A549 (cell line): ENCODE measurements around the gene RIMS1. TPM values are rescaled to one million over a fixed set of nuclear protein-coding genes. Genes with fewer than 3 reads are reported as not detected.

Experiments used
- ATAC-seq, 2 experiments: fragments of 200-7000 bp in 1 of 2; fragments of >200 bp in 1 of 2; cut with Nextera tagmentation in 1 of 2; cut with Tn5 transposase in 1 of 2; 3 replicates each; pipeline versions ENCODE4 v1.8.0 to v1.9.1; 2018 to 2020; ENCODE audit warnings: mild to moderate bottlenecking in 1 of 2, moderate library complexity in 1 of 2
- CTCF ChIA-PET: fragments of 300-600 bp; sonication (Branson Sonifier 250); formaldehyde crosslinking; extraction: SDS; loops from one replicate; lab custom pipeline; 2021; ENCODE audit warnings: antibody characterized with exemption, inconsistent platforms; lab: Yijun Ruan, JAX
- POLR2A ChIA-PET: fragments of 350-600 bp; formaldehyde crosslinking; extraction: SDS; loops from one replicate; lab custom pipeline; 2021; ENCODE audit warnings: antibody characterized with exemption, inconsistent platforms; lab: Yijun Ruan, JAX
- DNase-seq, 2 experiments: peaks; one replicate each; pipeline versions ENCODE4 v3.0.0 to v3.0.0-alpha.2; 2011 to 2016; ENCODE audit warnings: low read depth in 1 of 2, low spot score in 1 of 2
- FAIRE-seq: peaks from 2 replicates; lab custom pipeline; 2011; peaks lifted over from hg19 to GRCh38; lab: Jason Lieb, UNC
- H3K27ac ChIP-seq, 2 experiments: fragments of >200 bp; sonication (Bioruptor Twin); formaldehyde crosslinking; 3 replicates each; pipeline ENCODE4 v1.5.1; 2016 to 2017
- H3K4me1 ChIP-seq: fragments of >200 bp; sonication (Bioruptor Twin); formaldehyde crosslinking; 3 replicates; pipeline ENCODE4 v1.6.1; 2016
- H3K4me2 ChIP-seq: fragments of >200 bp; sonication (Bioruptor Twin); formaldehyde crosslinking; 3 replicates; pipeline ENCODE4 v1.6.1; 2016
- H3K4me3 ChIP-seq: fragments of >200 bp; sonication (Bioruptor Twin); formaldehyde crosslinking; 3 replicates; pipeline ENCODE4 v1.5.1; 2016
- H3K9me3 ChIP-seq: fragments of >200 bp; sonication (Bioruptor Twin); formaldehyde crosslinking; 3 replicates; pipeline ENCODE4 v1.6.1; 2016
- CBX8 ChIP-seq: fragments of 200-600 bp; sonication (generic); IDR thresholded peaks from 2 replicates; pipeline ENCODE4 v1.6.1; 2016
- CEBPB ChIP-seq, 2 experiments: fragments of >200 bp in 1 of 2; sonication (Bioruptor Twin) in 1 of 2; formaldehyde crosslinking in 1 of 2; IDR thresholded peaks; 2 replicates each; pipeline ENCODE4 v1.6.1; 2012 to 2016
- CTCF ChIP-seq: fragments of >200 bp; sonication (Bioruptor Twin); formaldehyde crosslinking; IDR thresholded peaks from 3 replicates; pipeline ENCODE4 v1.5.1; 2016
- EHF ChIP-seq: fragments of 250-450 bp; sonication (Bioruptor Pico); IDR thresholded peaks from 2 replicates; pipeline ENCODE4 v1.5.0; 2020; ENCODE audit warnings: mild to moderate bottlenecking
- EHMT2 ChIP-seq: fragments of 200-600 bp; sonication (generic); IDR thresholded peaks from 2 replicates; pipeline ENCODE4 v1.6.1; 2016; ENCODE audit warnings: antibody characterized with exemption, low read depth, mild to moderate bottlenecking, moderate library complexity
- ELK1 ChIP-seq: fragments of 150-350 bp; IDR thresholded peaks from 2 replicates; pipeline ENCODE4 v1.6.1; 2014; ENCODE audit warnings: low read depth, mild to moderate bottlenecking, low read length
- FOSL2 ChIP-seq, 2 experiments: fragments of 450-650 bp in 1 of 2; fragments of >200 bp in 1 of 2; sonication (Bioruptor Twin) in 1 of 2; formaldehyde crosslinking; IDR thresholded peaks; 2 replicates each; pipeline versions ENCODE4 v1.5.0 to v1.6.1; 2016 to 2020; ENCODE audit warnings: mild to moderate bottlenecking in 1 of 2, moderate library complexity in 1 of 2
- HDAC2 ChIP-seq: fragments of 200-600 bp; sonication (generic); IDR thresholded peaks from 2 replicates; pipeline ENCODE4 v1.6.1; 2016
- HMGXB4 ChIP-seq: fragments of 250-450 bp; sonication (Bioruptor Pico); IDR thresholded peaks from 2 replicates; pipeline ENCODE4 v1.5.0; 2021; ENCODE audit warnings: mild to moderate bottlenecking, moderate library complexity, borderline replicate concordance
- HOXA7 ChIP-seq: fragments of 250-450 bp; sonication (Bioruptor Pico); IDR thresholded peaks from 2 replicates; pipeline ENCODE4 v1.5.0; 2020; ENCODE audit warnings: mild to moderate bottlenecking, moderate library complexity
- HOXB13 ChIP-seq: fragments of 250-450 bp; sonication (Bioruptor Pico); IDR thresholded peaks from 2 replicates; pipeline ENCODE4 v1.5.0; 2020; ENCODE audit warnings: low read depth, mild to moderate bottlenecking, moderate library complexity
- HOXB5 ChIP-seq: fragments of 250-450 bp; sonication (Bioruptor Pico); IDR thresholded peaks from 2 replicates; pipeline ENCODE4 v1.5.0; 2020; ENCODE audit warnings: mild to moderate bottlenecking, moderate library complexity
- JUN ChIP-seq, 2 experiments: fragments of >200 bp; sonication (Bioruptor Twin); formaldehyde crosslinking; IDR thresholded peaks; 2 replicates in 1 of 2; 3 replicates in 1 of 2; pipeline ENCODE4 v1.6.1; 2016 to 2017
- JUNB ChIP-seq: fragments of >200 bp; sonication (Bioruptor Twin); formaldehyde crosslinking; IDR thresholded peaks from 2 replicates; pipeline ENCODE4 v1.6.1; 2016
- KDM1A ChIP-seq: fragments of 200-600 bp; sonication (generic); IDR thresholded peaks from 2 replicates; pipeline ENCODE4 v1.6.1; 2016; ENCODE audit warnings: low read depth, mild to moderate bottlenecking
- MAFK ChIP-seq: fragments of 450-650 bp; IDR thresholded peaks from 2 replicates; pipeline ENCODE4 v1.6.1; 2014; ENCODE audit not compliant: partially characterized antibody
- NPAS2 ChIP-seq: fragments of 250-450 bp; sonication (Bioruptor Pico); IDR thresholded peaks from 2 replicates; pipeline ENCODE4 v1.8.0; 2022; ENCODE audit warnings: mild to moderate bottlenecking, moderate library complexity, borderline replicate concordance
- NR3C1 ChIP-seq: fragments of >200 bp; sonication (Bioruptor Twin); formaldehyde crosslinking; IDR thresholded peaks from 3 replicates; pipeline ENCODE4 v1.6.1; 2017
- PHF8 ChIP-seq: fragments of 200-600 bp; sonication (generic); IDR thresholded peaks from 2 replicates; pipeline ENCODE4 v1.6.1; 2016; ENCODE audit warnings: low read depth, mild to moderate bottlenecking, antibody characterized with exemption, moderate library complexity, borderline replicate concordance
- POLR2AphosphoS2 ChIP-seq: conservative IDR thresholded peaks from 2 replicates; pipeline ENCODE4 v1.6.1; 2012; ENCODE audit warnings: low read length, improper control_type of control experiment, inconsistent platforms
- RCOR1 ChIP-seq: fragments of 150-350 bp; IDR thresholded peaks from 2 replicates; pipeline ENCODE4 v1.6.1; 2014; ENCODE audit warnings: antibody characterized with exemption, low read length, low read depth
- RFX5 ChIP-seq: fragments of 450-650 bp; IDR thresholded peaks from 2 replicates; pipeline ENCODE4 v1.7.1; 2014; ENCODE audit warnings: antibody characterized with exemption, mild to moderate bottlenecking, moderate library complexity
- SMC3 ChIP-seq: fragments of >200 bp; sonication (Bioruptor Twin); formaldehyde crosslinking; IDR thresholded peaks from 3 replicates; pipeline ENCODE4 v1.6.1; 2018; ENCODE audit warnings: inconsistent platforms
- SREBF2 ChIP-seq: fragments of 450-650 bp; IDR thresholded peaks from 2 replicates; pipeline ENCODE4 v1.6.1; 2014; ENCODE audit warnings: mild to moderate bottlenecking, moderate library complexity
- TFCP2L1 ChIP-seq: fragments of 250-450 bp; sonication (Bioruptor Pico); IDR thresholded peaks from 2 replicates; pipeline ENCODE4 v1.5.0; 2021; ENCODE audit warnings: mild to moderate bottlenecking
- ZC3H11A ChIP-seq: fragments of 450-650 bp; IDR thresholded peaks from 2 replicates; pipeline ENCODE4 v1.6.1; 2014; ENCODE audit warnings: antibody characterized with exemption, mild to moderate bottlenecking
- WGBS: methylation state at CpG from one replicate; pipeline ENCODE4 v1.1.6; 2017; ENCODE audit errors: missing lambda C conversion rate; 5-methylcytosine and 5-hydroxymethylcytosine counted together
- polyA plus RNA-seq, 4 experiments: library from polyadenylated mRNA; depleted of rRNA in 3 of 4; stranded (reverse); fragments of >200 nt; fragmentation: RNase III in 1 of 4; extraction: RNeasy Plus Mini Kit Qiagen cat#74134 plus additional on column Dnase treatment in 1 of 4; gene quantifications; 2 replicates in 3 of 4; 3 replicates in 1 of 4; pipeline ENCODE4 v1.2.3, GENCODE V29; 2011 to 2017
- TF ChIP-seq, protein P1 (sequence below): fragments of 250-450 bp; sonication (Bioruptor Pico); IDR thresholded peaks from 2 replicates; pipeline ENCODE4 v1.5.0; 2020; ENCODE audit warnings: low read depth, mild to moderate bottlenecking, moderate library complexity
- TF ChIP-seq, protein P2 (sequence below): fragments of >200 bp; sonication (Bioruptor Twin); formaldehyde crosslinking; IDR thresholded peaks from 3 replicates; pipeline ENCODE4 v1.6.1; 2016

The RIMS1 gene
- polyA plus RNA-seq, 2 of the 4 experiments (the other 2 are of a cell fraction), result 0.03 TPM; not detected in 1

DNA sequence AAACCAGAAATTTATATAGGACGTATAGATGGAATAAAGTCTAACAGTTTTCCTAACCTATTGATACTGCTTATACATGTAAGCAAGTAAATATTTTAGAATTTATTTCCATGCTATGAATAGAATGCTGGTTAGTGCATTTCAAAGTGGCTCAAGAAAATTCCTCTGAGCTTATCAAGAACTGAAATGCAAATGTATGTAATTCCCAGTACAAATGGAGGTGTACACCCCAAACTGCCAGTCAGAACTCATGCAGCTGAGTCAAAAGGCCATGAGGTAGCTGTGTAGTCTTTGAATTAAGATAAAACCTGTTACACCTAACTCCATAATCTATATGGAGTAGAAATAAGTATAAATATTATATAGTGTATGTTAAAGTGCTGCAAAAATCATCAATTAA, 503.3 kb downstream of the RIMS1 start (continued):
- TF ChIP-seq ZC3H11A, result no peak
- TF ChIP-seq, all 56 proteins: peak for 0

DNA sequence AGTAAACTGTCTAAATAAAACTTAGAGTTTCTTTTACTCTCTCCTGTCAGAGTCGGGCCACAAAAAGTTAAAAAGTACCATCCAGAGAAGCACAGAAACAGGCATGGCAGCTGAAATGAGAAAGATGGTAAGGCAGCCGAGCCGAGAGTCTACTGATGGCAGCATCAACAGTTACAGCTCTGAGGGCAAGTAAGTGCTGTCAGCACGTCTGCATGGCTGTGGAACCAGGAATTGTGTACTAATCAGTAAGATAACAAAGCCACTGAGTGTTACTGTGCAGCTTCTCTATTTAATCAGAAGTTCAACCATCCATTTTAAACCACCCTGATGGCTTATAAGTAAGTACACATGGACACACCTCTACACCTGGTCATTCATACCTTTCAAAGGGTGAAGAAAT, 504.2 kb downstream of the RIMS1 start:
- WGBS, result 33% methylated on average over 4 of the region's 4 CpGs
- Histone ChIP-seq H3K4me3 (no peak overlapping the region), H3K9me3 (no peaks in the 10 kb centered on the region), H3K27ac (no peak overlapping the region)
- no peak for ATAC-seq
- TF ChIP-seq CTCF (no peak), NR3C1 (no peak), HDAC2 (no peak), CEBPB (IDR thresholded peaks at IDR 0.05) (no peak)
- TF ChIP-seq, all 56 proteins: peak for 0
- CTCF ChIA-PET, result no interaction called here
- POLR2A ChIA-PET, result no interaction called here
- no peak overlapping the region for H3K4me2 ChIP-seq
- FAIRE-seq (no peak), DNase-seq (no peak)
- no peaks in the 10 kb centered on the region for H3K4me1 ChIP-seq

DNA sequence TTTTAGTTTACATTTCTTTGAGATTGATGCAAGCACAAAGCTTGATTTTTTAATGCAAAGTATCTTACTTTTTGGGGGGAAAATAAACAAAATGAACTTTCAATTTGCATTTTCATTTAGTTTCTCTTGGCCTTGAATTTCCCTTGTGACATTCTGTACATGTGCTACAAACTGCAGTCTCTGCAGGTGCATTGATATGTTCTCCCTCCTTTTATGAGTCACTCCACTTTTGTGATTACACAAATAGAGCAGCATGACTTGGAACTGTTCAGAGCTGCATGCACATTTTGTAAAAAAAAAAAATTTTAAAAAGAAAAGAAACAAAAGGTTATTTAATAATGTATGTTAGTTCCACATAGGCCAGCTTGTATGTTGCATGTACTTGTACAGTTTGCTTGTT, 515.5 kb downstream of the RIMS1 start:
- H3K27ac ChIP-seq, result no peak overlapping the region
- ChIA-PET CTCF (interaction anchor here (1.4 kb wide), 1 partner anchor 10 kb away, joined by 5 read pairs; no protein-coding TSS in a partner anchor), POLR2A (no interaction called here)
- no peak overlapping the region for H3K4me2 ChIP-seq
- DNase-seq (no peak), FAIRE-seq (no peak), ATAC-seq (no peak)
- H3K9me3 ChIP-seq, result no peaks in the 10 kb centered on the region
- H3K4me3 ChIP-seq, result no peak overlapping the region
- TF ChIP-seq CBX8 (no peak), NR3C1 (no peak), JUNB (no peak), NPAS2 (CRISPR knock-in tag) (no peak), POLR2AphosphoS2 (no peak), EHMT2 (no peak), RCOR1 (no peak), EHF (no peak), HOXA7 (no peak), SMC3 (no peak), JUN (IDR thresholded peaks at IDR 0.05) (no peak)
- TF ChIP-seq, protein P1, sequence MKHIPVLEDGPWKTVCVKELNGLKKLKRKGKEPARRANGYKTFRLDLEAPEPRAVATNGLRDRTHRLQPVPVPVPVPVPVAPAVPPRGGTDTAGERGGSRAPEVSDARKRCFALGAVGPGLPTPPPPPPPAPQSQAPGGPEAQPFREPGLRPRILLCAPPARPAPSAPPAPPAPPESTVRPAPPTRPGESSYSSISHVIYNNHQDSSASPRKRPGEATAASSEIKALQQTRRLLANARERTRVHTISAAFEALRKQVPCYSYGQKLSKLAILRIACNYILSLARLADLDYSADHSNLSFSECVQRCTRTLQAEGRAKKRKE (CRISPR knock-in tag), result no peak
- TF ChIP-seq, protein P2, sequence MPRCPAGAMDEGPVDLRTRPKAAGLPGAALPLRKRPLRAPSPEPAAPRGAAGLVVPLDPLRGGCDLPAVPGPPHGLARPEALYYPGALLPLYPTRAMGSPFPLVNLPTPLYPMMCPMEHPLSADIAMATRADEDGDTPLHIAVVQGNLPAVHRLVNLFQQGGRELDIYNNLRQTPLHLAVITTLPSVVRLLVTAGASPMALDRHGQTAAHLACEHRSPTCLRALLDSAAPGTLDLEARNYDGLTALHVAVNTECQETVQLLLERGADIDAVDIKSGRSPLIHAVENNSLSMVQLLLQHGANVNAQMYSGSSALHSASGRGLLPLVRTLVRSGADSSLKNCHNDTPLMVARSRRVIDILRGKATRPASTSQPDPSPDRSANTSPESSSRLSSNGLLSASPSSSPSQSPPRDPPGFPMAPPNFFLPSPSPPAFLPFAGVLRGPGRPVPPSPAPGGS, result no peak
- no peaks in the 10 kb centered on the region for H3K4me1 ChIP-seq

DNA sequence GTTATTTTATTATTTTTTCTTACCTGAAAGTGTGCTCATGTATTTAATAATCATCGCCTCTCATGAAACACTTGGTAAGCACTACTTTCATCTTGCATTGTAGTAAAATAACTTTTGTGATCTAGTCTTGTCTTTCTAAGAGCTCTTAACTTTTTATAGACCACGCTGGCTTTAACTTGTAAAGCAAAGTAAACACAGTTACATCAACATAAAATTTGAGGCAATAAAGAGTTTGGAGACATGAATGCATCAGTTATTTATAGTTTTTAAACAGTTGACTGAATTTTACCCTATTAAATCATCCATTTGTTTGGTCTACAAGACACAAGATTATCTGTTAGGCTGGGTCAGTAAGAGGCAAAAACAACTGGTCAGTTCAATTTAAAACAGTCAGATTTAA, 517.1 kb downstream of the RIMS1 start:
- POLR2A ChIA-PET, result no interaction called here
- FAIRE-seq (no peak), DNase-seq (no peak), ATAC-seq (no peak)
- Histone ChIP-seq H3K4me2 (no peak overlapping the region), H3K4me3 (no peak overlapping the region), H3K27ac (no peak overlapping the region), H3K9me3 (no peaks in the 10 kb centered on the region), H3K4me1 (no peaks in the 10 kb centered on the region)
- WGBS, result 37% methylated on average over 2 of the region's 2 CpGs
- CTCF ChIA-PET, result interaction anchor here (1.4 to 2.1 kb wide), 2 partner anchors 8 to 10 kb away, joined by 6 to 8 read pairs; no protein-coding TSS in a partner anchor
- TF ChIP-seq MAFK (no peak), HOXB5 (CRISPR knock-in tag) (no peak), CEBPB (IDR thresholded peaks at IDR 0.05) (no peak), TFCP2L1 (CRISPR knock-in tag) (no peak), SMC3 (no peak), NPAS2 (CRISPR knock-in tag) (no peak), KDM1A (no peak), RFX5 (no peak), SREBF2 (no peak), RCOR1 (no peak), ELK1 (no peak), FOSL2 (IDR thresholded peaks at IDR 0.05) (no peak), FOSL2 (CRISPR knock-in tag; IDR thresholded peaks at IDR 0.05) (no peak), HMGXB4 (CRISPR knock-in tag) (no peak), PHF8 (no peak), HOXB13 (CRISPR knock-in tag) (no peak)
